Measurements from ENCODE around the gene EPSTI1.
"Not testable (repeated sequence)": the region's sequence is repeated elsewhere in the genome, so short reads cannot be mapped to it uniquely, and the experiment has no call there.

The EPSTI1 gene

DNA sequence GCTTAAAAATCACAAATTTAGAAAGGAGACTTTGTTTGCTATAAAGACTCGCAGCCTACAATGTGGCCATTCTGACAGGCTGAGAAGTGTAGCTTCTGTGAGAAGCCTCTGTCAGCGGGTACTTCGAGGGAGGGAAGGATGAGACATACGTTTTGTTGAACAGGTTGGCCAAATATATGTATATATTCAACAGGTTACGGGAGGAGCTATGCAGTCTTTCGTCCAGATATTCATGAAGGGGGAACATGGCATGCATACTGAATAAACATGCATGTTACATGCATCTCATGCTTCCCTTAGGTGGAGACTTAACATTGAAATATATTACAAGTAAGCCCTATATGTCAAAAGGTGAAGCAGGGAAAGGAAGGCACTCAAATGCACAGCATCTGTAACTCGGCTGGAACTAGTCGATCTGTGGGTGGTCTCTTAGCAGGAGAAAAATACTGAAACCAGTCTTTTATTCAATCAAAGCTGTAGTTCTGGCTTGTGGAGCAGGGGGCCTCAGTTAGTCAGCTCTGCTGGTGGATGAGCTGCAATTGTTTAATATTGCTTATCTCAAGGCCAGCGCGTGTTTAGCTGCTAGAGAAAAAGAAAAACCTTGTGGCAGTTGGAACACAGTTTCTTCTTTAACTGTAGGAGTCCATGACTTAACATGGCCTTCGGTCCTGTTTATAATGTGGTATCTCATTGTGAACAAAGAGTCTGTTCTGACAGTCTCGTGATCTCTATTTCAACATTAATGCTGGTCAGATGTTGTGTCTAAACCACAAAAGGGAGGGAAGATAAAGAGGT is 116.4 kb downstream of the EPSTI1 start:
- FAIRE-seq (peak; percentile 59), DNase-seq (ENCODE audit: insufficient read length, low spot score) (no peak)
- TF ChIP-seq POU2F2 (IDR thresholded peaks at IDR 0.05; ENCODE audit: low read depth, low read length) (no peak), POLR2A (IDR thresholded peaks at IDR 0.05; ENCODE audit: low read depth, low read length) (no peak), SPI1 (IDR thresholded peaks at IDR 0.05; ENCODE audit: low read depth, low read length) (no peak), PAX5 (IDR thresholded peaks at IDR 0.05; ENCODE audit: insufficient read depth, low read length, severe bottlenecking) (no peak), TAF1 (IDR thresholded peaks at IDR 0.05; ENCODE audit: low read depth, low read length) (no peak), POLR2AphosphoS5 (IDR thresholded peaks at IDR 0.05; ENCODE audit: low read depth, low read length) (no peak)

DNA sequence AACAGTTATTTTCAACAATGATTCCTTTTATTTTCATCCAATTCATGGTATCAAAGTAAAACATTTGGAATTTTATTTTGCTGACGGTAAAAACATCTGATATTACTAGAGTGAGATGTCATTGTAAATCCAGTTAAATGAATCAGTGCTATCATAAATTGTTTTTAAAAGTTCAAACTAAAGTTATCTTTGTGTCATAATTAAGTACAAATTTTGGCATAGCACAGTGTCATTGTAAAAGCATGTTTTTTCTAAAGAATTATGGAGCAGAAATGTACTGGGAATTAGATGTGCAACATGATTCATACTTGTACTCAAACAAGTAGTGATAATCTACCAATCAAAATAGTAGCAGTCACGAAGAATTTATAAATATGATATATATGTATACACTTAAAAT is 117.8 kb downstream of the EPSTI1 start:
- no peak for FAIRE-seq
- DNase-seq (ENCODE audit: insufficient read length, low spot score): no peak
- no peak for TF ChIP-seq PAX5 (IDR thresholded peaks at IDR 0.05; ENCODE audit: insufficient read depth, low read length, severe bottlenecking)
- no peak for TF ChIP-seq POU2F2 (IDR thresholded peaks at IDR 0.05; ENCODE audit: low read depth, low read length)
- no peak for TF ChIP-seq POLR2AphosphoS5 (IDR thresholded peaks at IDR 0.05; ENCODE audit: low read depth, low read length)
- TF ChIP-seq TAF1 (IDR thresholded peaks at IDR 0.05; ENCODE audit: low read depth, low read length): no peak
- TF ChIP-seq SPI1 (IDR thresholded peaks at IDR 0.05; ENCODE audit: low read depth, low read length): no peak
- no peak for TF ChIP-seq POLR2A (IDR thresholded peaks at IDR 0.05; ENCODE audit: low read depth, low read length)

DNA sequence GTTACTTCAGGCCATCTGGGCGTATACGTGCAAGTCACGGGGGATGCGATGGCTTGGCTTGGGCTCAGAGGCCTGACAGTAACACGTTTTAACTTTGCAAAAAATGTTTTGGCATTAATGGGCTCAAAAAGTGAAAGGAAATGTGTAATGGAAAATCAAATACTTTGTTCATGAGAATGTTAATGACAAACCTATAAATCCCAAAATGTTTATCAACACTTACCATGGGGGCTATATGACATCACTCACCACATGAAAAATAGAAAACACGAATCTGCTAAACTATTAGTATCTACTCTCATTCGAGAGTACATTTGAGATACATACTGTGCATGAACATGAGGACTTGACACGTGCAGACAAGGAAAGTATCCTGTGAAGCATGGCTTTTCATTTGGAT is 119.0 kb downstream of the EPSTI1 start:
- TF ChIP-seq PAX5 (IDR thresholded peaks at IDR 0.05; ENCODE audit: insufficient read depth, low read length, severe bottlenecking) (no peak), TAF1 (IDR thresholded peaks at IDR 0.05; ENCODE audit: low read depth, low read length) (no peak)
- peak; percentile 50 for FAIRE-seq
- no peak for DNase-seq (ENCODE audit: insufficient read length, low spot score)

DNA sequence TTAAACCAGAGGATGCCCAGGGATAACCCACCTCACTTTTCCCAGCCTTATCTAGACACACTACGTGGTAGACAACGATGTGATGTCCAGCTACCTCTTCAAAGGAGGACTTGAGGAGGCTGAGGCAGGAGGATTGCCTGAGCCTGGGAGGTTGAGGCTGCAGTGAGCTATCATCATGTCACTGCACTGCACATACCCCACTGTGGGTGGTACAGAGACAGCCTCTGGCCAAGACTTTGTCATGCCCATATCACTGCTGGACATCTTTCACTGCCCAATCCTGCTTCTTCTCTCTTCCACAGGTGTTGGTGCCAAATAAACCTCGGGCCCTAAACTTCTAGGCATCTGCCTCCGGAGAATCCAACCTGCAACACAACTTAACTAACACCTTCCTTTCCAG is 124.8 kb downstream of the EPSTI1 start:
- DNase-seq (ENCODE audit: insufficient read length, low spot score): no peak
- TF ChIP-seq PAX5 (IDR thresholded peaks at IDR 0.05; ENCODE audit: insufficient read depth, low read length, severe bottlenecking) (no peak), POLR2AphosphoS5 (IDR thresholded peaks at IDR 0.05; ENCODE audit: low read depth, low read length) (no peak), POU2F2 (IDR thresholded peaks at IDR 0.05; ENCODE audit: low read depth, low read length) (no peak), SPI1 (IDR thresholded peaks at IDR 0.05; ENCODE audit: low read depth, low read length) (no peak), POLR2A (IDR thresholded peaks at IDR 0.05; ENCODE audit: low read depth, low read length) (no peak), TAF1 (IDR thresholded peaks at IDR 0.05; ENCODE audit: low read depth, low read length) (no peak)
- no peak for FAIRE-seq

- TF ChIP-seq POLR2A (IDR thresholded peaks at IDR 0.05; ENCODE audit: low read depth, low read length) (no peak), POU2F2 (IDR thresholded peaks at IDR 0.05; ENCODE audit: low read depth, low read length) (no peak), PAX5 (IDR thresholded peaks at IDR 0.05; ENCODE audit: insufficient read depth, low read length, severe bottlenecking) (no peak), POLR2AphosphoS5 (IDR thresholded peaks at IDR 0.05; ENCODE audit: low read depth, low read length) (no peak), TAF1 (IDR thresholded peaks at IDR 0.05; ENCODE audit: low read depth, low read length) (no peak), SPI1 (IDR thresholded peaks at IDR 0.05; ENCODE audit: low read depth, low read length) (no peak)
- FAIRE-seq (no peak), DNase-seq (ENCODE audit: insufficient read length, low spot score) (no peak)
These were observed 126.3 kb downstream of the EPSTI1 start for GRCh38 chr13:42865768-42866102.

- DNase-seq (ENCODE audit: insufficient read length, low spot score) (no peak), FAIRE-seq (no peak)
- no peak for TF ChIP-seq SPI1 (IDR thresholded peaks at IDR 0.05; ENCODE audit: low read depth, low read length)
- no peak for TF ChIP-seq POLR2AphosphoS5 (IDR thresholded peaks at IDR 0.05; ENCODE audit: low read depth, low read length)
- no peak for TF ChIP-seq PAX5 (IDR thresholded peaks at IDR 0.05; ENCODE audit: insufficient read depth, low read length, severe bottlenecking)
- no peak for TF ChIP-seq POU2F2 (IDR thresholded peaks at IDR 0.05; ENCODE audit: low read depth, low read length)
- TF ChIP-seq POLR2A (IDR thresholded peaks at IDR 0.05; ENCODE audit: low read depth, low read length): no peak
These were observed 126.9 kb downstream of the EPSTI1 start for GRCh38 chr13:42864952-42865767.

- not testable (repeated sequence) for DNase-seq (ENCODE audit: insufficient read length, low spot score)
- FAIRE-seq: peak; percentile 16
These were observed 129.7 kb downstream of the EPSTI1 start for GRCh38 chr13:42862370-42862769.

- TF ChIP-seq SPI1 (IDR thresholded peaks at IDR 0.05; ENCODE audit: low read depth, low read length) (no peak), TAF1 (IDR thresholded peaks at IDR 0.05; ENCODE audit: low read depth, low read length) (no peak), PAX5 (IDR thresholded peaks at IDR 0.05; ENCODE audit: insufficient read depth, low read length, severe bottlenecking) (no peak), POLR2AphosphoS5 (IDR thresholded peaks at IDR 0.05; ENCODE audit: low read depth, low read length) (no peak), POLR2A (IDR thresholded peaks at IDR 0.05; ENCODE audit: low read depth, low read length) (no peak), POU2F2 (IDR thresholded peaks at IDR 0.05; ENCODE audit: low read depth, low read length) (no peak)
- no peak for DNase-seq (ENCODE audit: insufficient read length, low spot score)
- no peak for FAIRE-seq
These were observed 131.6 kb downstream of the EPSTI1 start for GRCh38 chr13:42860485-42860884.

DNA sequence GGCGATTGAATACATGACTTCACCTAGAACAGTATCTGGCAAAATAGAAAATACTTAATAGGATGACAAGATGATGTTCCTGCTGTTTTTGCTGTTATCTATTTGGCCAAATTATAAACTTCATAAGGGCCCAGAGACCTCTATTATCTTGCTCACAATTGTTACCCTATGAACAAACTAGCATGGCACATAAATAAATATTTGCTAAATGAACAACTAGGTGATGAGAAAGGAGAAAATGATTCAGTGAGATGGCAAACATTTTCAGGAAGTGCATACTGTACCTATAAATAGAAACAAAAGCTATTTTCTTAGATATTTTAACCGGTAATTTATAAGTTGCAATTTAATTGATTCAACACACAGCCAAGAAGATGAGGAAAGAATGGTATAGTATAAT is 132.3 kb downstream of the EPSTI1 start:
- DNase-seq (ENCODE audit: insufficient read length, low spot score) (no peak), FAIRE-seq (no peak)
- TF ChIP-seq SPI1 (IDR thresholded peaks at IDR 0.05; ENCODE audit: low read depth, low read length) (no peak), TAF1 (IDR thresholded peaks at IDR 0.05; ENCODE audit: low read depth, low read length) (no peak), POU2F2 (IDR thresholded peaks at IDR 0.05; ENCODE audit: low read depth, low read length) (no peak), POLR2A (IDR thresholded peaks at IDR 0.05; ENCODE audit: low read depth, low read length) (no peak), PAX5 (IDR thresholded peaks at IDR 0.05; ENCODE audit: insufficient read depth, low read length, severe bottlenecking) (no peak), POLR2AphosphoS5 (IDR thresholded peaks at IDR 0.05; ENCODE audit: low read depth, low read length) (no peak)

- DNase-seq (ENCODE audit: insufficient read length, low spot score) (no peak), FAIRE-seq (no peak)
- TF ChIP-seq TAF1 (IDR thresholded peaks at IDR 0.05; ENCODE audit: low read depth, low read length) (no peak), POLR2AphosphoS5 (IDR thresholded peaks at IDR 0.05; ENCODE audit: low read depth, low read length) (no peak), PAX5 (IDR thresholded peaks at IDR 0.05; ENCODE audit: insufficient read depth, low read length, severe bottlenecking) (no peak), POLR2A (IDR thresholded peaks at IDR 0.05; ENCODE audit: low read depth, low read length) (no peak), POU2F2 (IDR thresholded peaks at IDR 0.05; ENCODE audit: low read depth, low read length) (no peak), SPI1 (IDR thresholded peaks at IDR 0.05; ENCODE audit: low read depth, low read length) (no peak)
These were observed 136.6 kb downstream of the EPSTI1 start for GRCh38 chr13:42855410-42855809.

Measured in GM12891 (cell line).